ENCODE measurements around the gene PLA2G2F.

The PLA2G2F gene

GRCh38 chr1:20174937-20175666 lies 36.0 kb downstream of the PLA2G2F start:
- no peak for DNase-seq

GRCh38 chr1:20178634-20179370 lies 39.7 kb downstream of the PLA2G2F start:
- DNase-seq: no peak

GRCh38 chr1:20179371-20180128 lies 40.4 kb downstream of the PLA2G2F start:
- no peak for DNase-seq

- no peak for DNase-seq
Measured at GRCh38 chr1:20180129-20180843, 41.2 kb downstream of the PLA2G2F start.

- no peak for DNase-seq
Measured at GRCh38 chr1:20180844-20181207, 41.7 kb downstream of the PLA2G2F start.

GRCh38 chr1:20182415-20182814 lies 43.3 kb downstream of the PLA2G2F start:
- no peak for DNase-seq

- no peak for DNase-seq
Measured at GRCh38 chr1:20183035-20183434, 43.9 kb downstream of the PLA2G2F start.

GRCh38 chr1:20183616-20184271 lies 44.6 kb downstream of the PLA2G2F start:
- no peak for DNase-seq

- DNase-seq: no peak
Measured at GRCh38 chr1:20184481-20184900, 45.4 kb downstream of the PLA2G2F start.

GRCh38 chr1:20184997-20185833 lies 46.1 kb downstream of the PLA2G2F start:
- peak in 5 of 6 experiments; percentile 18 to 60 (median 52) for DNase-seq

- peak; percentile 9 to 53 (median 34) for DNase-seq
Measured at GRCh38 chr1:20185834-20186782, 47.0 kb downstream of the PLA2G2F start, which contains the start of the genes PLA2G2C and UBXN10. TSS of gene PLA2G2C (minus strand) at chr1:20186518. CDS start at chr1:20177363, 9,155 bp downstream. TSS of gene UBXN10 (plus strand) at chr1:20186096. CDS start at chr1:20190562, 4,466 bp downstream.

GRCh38 chr1:20187103-20187812 lies 48.1 kb downstream of the PLA2G2F start:
- peak in 1 of 6 experiments; percentile 13 for DNase-seq

GRCh38 chr1:20187813-20188454 lies 48.8 kb downstream of the PLA2G2F start:
- DNase-seq: no peak

GRCh38 chr1:20188455-20188817 lies 49.3 kb downstream of the PLA2G2F start:
- no peak for DNase-seq

- DNase-seq: no peak
Measured at GRCh38 chr1:20189664-20190063, 50.5 kb downstream of the PLA2G2F start.

GRCh38 chr1:20190256-20191160 lies 51.4 kb downstream of the PLA2G2F start:
- DNase-seq: no peak

- DNase-seq: no peak
Measured at GRCh38 chr1:20191266-20191825, 52.2 kb downstream of the PLA2G2F start.
